ENCODE data around the gene TSBP1. TPM values are rescaled to one million over a fixed set of nuclear protein-coding genes. Genes with fewer than 3 reads are reported as not detected.

The TSBP1 gene
- total and polyA plus RNA-seq, 8 donors: 0.08 to 0.52 (median 0.40) TPM; not detected in 3

GRCh38 chr6:32255199-32256153 is 116.2 kb downstream of the TSBP1 start:
- DNase-seq (peak; percentile 73 to 90 (median 83)), ATAC-seq (peak; percentile 100)
- peak; percentile 56 to 83 for TF ChIP-seq CTCF (IDR thresholded peaks at IDR 0.05)
- H3K36me3 ChIP-seq: no peaks in the 10 kb centered on the region
- peak overlapping the region; percentile 21 to 23 for H3K4me3 ChIP-seq
- intact Hi-C loops (cut with DNase I): no loop called here
- H3K9me3 ChIP-seq: peaks cover 0 to 3% of the 10 kb centered on the region in 2 donors
- H3K27me3 ChIP-seq: peaks cover 0 to 8% of the 10 kb centered on the region in 2 donors
- peak overlapping the region; percentile 81 to 84 for H3K27ac ChIP-seq
- peaks cover 0 to 12% of the 10 kb centered on the region in 2 donors for H3K4me1 ChIP-seq

- H3K4me1 ChIP-seq: peaks cover 0 to 12% of the 10 kb centered on the region in 2 donors
- H3K27ac ChIP-seq: peak overlapping the region; percentile 81 to 84
- intact Hi-C loops (cut with DNase I): no loop called here
- peaks cover 0 to 3% of the 10 kb centered on the region in 2 donors for H3K9me3 ChIP-seq
- peak overlapping the region; percentile 21 to 23 for H3K4me3 ChIP-seq
- peaks cover 0 to 8% of the 10 kb centered on the region in 2 donors for H3K27me3 ChIP-seq
- ATAC-seq (peak; percentile 40), DNase-seq (no peak)
- TF ChIP-seq CTCF (IDR thresholded peaks at IDR 0.05): no peak
- no peaks in the 10 kb centered on the region for H3K36me3 ChIP-seq
Observed at GRCh38 chr6:32254761-32255198, 116.9 kb downstream of the TSBP1 start.

GRCh38 chr6:32252331-32253009 is 119.2 kb downstream of the TSBP1 start:
- H3K27ac ChIP-seq: no peak overlapping the region
- ATAC-seq: no peak
- no peaks in the 10 kb centered on the region for H3K36me3 ChIP-seq
- H3K4me3 ChIP-seq: no peak overlapping the region
- no peak for DNase-seq
- TF ChIP-seq CTCF (IDR thresholded peaks at IDR 0.05): no peak
- intact Hi-C loops (cut with DNase I): no loop called here
- H3K27me3 ChIP-seq: peaks cover 0 to 8% of the 10 kb centered on the region in 2 donors
- H3K4me1 ChIP-seq: peaks cover 0 to 12% of the 10 kb centered on the region in 2 donors
- peaks cover 0 to 2% of the 10 kb centered on the region in 2 donors for H3K9me3 ChIP-seq

- ATAC-seq (no peak), DNase-seq (no peak)
- H3K4me1 ChIP-seq: peaks cover 0 to 7% of the 10 kb centered on the region in 2 donors
- no peaks in the 10 kb centered on the region for H3K9me3 ChIP-seq
- no peak for TF ChIP-seq CTCF (IDR thresholded peaks at IDR 0.05)
- H3K36me3 ChIP-seq: no peaks in the 10 kb centered on the region
- intact Hi-C loops (cut with DNase I): loop anchor here in 1 of 2 donors (10.0 kb wide), 1 partner anchor 166 kb away; no protein-coding TSS in a partner anchor
- H3K4me3 ChIP-seq: no peak overlapping the region
- no peak overlapping the region for H3K27ac ChIP-seq
- no peaks in the 10 kb centered on the region for H3K27me3 ChIP-seq
Observed at GRCh38 chr6:32249262-32249661, 122.4 kb downstream of the TSBP1 start.
